HG02763 (cell line): Measurements from ENCODE around the gene SEMA3G.

Source experiments
- ATAC-seq: cut with Tn5 transposase; IDR thresholded peaks from one replicate; pipeline ENCODE4 v1.9.1; 2021; ENCODE audit warnings: mild to moderate bottlenecking, moderate library complexity; ENCODE audit not compliant: unreplicated experiment

The SEMA3G gene

GRCh38 chr3:52439426-52440248, 5.3 kb downstream of the SEMA3G start:
- ATAC-seq, result no peak

DNA sequence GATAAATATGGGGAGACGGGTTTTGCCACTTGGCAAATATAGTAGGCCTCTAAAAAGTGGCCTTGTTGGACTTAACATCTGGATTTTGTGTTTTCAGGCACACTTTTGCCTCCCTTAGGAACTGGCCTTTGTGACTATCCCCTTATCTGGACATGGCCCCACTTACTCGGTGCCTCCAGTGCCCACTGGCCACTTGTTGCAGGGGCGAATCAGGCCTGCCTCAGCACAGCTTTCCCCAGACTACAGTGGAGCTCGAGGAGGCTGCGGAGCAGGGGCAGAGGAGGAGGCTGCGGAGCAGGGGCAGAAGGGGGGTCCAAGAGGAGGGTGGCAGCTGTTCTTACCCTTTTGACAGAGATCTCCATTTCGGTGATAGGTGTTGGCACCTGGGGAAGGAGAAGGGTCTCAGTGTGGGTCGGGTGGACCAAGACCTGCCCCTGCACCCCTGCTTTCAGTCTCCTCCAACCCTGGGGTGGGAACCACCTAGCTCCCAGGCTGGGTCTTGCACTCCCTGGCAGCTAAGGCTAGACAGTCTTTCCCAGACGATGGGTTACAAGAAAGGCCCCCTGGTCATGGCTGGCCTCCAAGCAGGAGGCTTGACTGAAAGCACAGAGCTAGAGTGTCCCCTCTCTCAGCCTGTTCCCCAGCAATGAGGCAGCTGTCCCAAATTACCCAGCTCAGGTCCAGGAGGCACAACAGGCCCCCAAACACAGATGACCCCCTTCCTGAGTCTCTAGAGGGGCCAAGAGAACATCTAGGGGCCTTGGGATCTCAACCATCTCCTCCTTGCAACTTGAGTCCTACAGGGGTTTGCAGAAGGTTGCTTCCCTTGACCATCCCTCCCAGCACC, 6.1 kb downstream of the SEMA3G start:
- ATAC-seq, result no peak

DNA sequence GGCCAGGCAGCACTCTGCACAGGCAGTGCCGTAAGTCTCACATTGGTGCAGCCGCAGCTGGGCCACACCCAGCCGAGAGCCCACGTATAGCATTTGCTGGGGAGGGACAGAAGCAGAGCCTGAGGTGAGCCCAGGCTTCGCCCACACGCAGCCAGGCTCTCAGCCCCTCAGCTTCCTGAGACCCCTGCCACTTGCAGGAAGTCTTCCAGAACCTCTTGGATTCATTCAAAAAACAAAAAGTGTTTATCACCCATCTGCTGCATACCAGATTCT, 6.9 kb downstream of the SEMA3G start:
- ATAC-seq, result no peak

DNA sequence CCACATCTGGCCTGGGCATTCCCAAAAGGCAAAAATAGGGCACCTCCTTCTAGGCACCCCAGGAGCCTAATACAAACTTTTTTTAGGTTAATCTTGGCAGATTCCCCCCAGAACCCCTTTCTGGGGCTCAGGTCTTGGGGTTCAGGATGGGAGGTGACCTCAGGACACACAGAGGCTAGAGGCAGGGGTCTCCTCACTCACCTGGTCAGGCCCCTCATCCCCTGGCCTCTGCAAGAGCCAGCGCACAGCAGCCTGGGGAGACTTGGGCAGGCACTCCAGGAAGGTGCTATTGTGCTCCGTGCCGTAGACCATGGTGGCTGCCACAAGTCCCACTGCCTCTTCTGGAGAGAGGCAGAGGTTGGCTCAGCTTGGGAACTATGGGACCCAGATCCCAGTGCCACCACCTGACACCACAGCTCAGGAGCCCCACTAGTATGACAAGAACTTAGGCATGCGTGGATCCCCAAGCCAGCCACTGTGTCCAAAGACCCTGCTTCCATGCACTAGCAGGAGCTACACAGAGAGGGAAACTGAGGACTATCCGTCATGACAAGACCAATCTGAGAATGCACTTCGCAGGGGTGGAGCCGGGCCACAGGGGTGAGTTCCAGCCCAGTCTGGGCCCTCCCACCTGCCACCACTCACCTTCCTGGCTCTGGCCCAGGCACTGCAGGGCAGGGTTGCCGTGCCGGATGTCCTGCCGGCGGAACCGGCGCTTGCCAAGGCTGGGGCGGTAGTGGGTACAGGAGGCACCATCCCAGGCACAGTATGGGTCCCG, 7.4 kb downstream of the SEMA3G start:
- no peak for ATAC-seq

- no peak for ATAC-seq
Measured at GRCh38 chr3:52436500-52437149, 8.3 kb downstream of the SEMA3G start.

GRCh38 chr3:52435246-52436101, 9.4 kb downstream of the SEMA3G start:
- ATAC-seq, result no peak

- no peak for ATAC-seq
Measured at GRCh38 chr3:52434491-52435115, 10.3 kb downstream of the SEMA3G start.

- ATAC-seq, result no peak
Measured at GRCh38 chr3:52433996-52434479, 10.9 kb downstream of the SEMA3G start.

DNA sequence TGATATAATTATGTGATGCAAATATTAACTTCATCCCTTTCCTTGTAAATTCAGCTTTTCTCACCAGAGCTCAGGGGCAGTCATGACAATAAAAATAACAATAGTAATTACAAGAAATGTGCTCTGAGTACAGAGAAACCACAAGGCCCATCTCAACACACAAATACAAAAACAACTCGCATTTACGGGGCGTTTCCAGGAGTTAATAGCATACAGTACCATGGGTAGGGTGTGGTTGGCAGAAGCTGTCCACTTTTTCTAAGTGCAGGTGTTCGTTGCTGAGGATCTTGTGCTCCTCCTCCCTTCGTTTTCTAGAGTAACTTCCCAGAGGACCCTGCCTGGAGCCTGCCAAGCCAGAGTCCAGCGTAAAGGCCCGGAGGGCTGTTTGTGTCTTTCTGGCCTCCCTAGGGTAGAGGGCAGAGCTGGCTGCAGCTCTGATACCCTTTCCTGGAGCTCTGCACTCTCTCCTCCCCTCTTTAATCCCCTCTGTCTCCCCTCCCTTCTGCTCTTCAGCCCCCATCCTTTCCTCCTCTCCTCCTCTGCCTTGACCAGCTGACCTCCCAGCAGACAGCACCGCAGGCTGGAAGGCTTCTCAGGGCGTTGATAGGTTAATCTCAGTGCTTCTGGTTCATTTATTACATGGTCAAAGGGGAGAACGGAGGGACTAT, 11.4 kb downstream of the SEMA3G start:
- no peak for ATAC-seq

- no peak for ATAC-seq
Measured at GRCh38 chr3:52432691-52433141, 12.2 kb downstream of the SEMA3G start.

DNA sequence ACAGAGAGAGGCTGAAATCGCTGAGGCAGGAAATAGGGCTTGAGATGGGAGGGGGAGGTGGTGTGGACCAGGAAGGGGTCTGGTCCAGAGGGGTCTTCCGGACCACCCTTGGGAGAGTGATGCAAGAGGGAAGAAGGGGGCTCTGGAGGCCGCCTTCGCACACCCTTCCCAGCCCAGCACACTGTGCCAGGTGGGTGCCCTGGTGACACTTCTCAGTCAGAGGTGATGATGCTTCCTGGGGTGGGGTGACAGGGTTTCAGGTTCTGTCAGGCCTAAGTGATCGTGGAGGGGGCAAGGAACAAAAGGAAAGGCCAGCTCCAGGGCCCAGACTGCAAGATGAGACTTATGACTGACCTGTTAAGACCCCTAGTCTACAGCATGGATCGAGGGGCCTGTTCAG, 12.7 kb downstream of the SEMA3G start:
- ATAC-seq, result no peak

GRCh38 chr3:52431459-52432223, 13.3 kb downstream of the SEMA3G start:
- ATAC-seq, result no peak

- ATAC-seq, result no peak
Measured at GRCh38 chr3:52430416-52430810, 14.5 kb downstream of the SEMA3G start.

- no peak for ATAC-seq
Measured at GRCh38 chr3:52429779-52430415, 15.0 kb downstream of the SEMA3G start.

- no peak for ATAC-seq
Measured at GRCh38 chr3:52429031-52429430, 15.9 kb downstream of the SEMA3G start.

- no peak for ATAC-seq
Measured at GRCh38 chr3:52428151-52429005, 16.5 kb downstream of the SEMA3G start.

DNA sequence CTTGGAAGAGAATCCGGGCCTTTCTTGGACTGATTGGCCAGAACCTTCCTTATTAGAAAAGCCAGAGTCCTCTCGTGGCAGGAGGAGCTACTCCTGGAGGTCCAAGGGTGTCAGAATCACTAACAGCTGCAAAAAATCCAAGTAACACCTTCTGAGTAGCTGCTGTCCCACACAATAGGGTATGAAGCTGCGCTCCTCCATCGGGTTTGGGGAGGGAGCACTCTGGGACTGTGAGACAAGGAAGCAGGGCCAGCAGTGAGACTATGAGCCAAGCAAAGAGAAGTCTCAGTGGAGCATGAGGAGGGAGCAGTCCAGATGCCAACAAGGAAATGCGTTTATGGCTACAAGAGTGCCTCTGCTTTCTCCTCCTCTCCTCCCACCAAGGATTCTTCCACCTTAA, 21.7 kb downstream of the SEMA3G start:
- no peak for ATAC-seq
